IPS-NIHi11 (cell line): ENCODE data around the gene SLC30A3.
"Not testable (repeated sequence)": the region's sequence is repeated elsewhere in the genome, so short reads cannot be mapped to it uniquely, and the experiment has no call there.

Experiments used
- DNase-seq: peaks from one replicate; pipeline ENCODE4 v3.0.0; 2012; ENCODE audit warnings: mixed read lengths, low spot score

Gene SLC30A3

GRCh38 chr2:27262379-27263286 is at the start of gene SLC30A3:
TSS of gene SLC30A3 (minus strand) at chr2:27263047. CDS start at chr2:27262906, 141 bp downstream.
- peak; percentile 85 for DNase-seq

- no peak for DNase-seq
Observed at GRCh38 chr2:27312152-27312551, 49.3 kb upstream of the SLC30A3 start.

GRCh38 chr2:27309651-27310050 is 46.8 kb upstream of the SLC30A3 start:
- no peak for DNase-seq

DNA sequence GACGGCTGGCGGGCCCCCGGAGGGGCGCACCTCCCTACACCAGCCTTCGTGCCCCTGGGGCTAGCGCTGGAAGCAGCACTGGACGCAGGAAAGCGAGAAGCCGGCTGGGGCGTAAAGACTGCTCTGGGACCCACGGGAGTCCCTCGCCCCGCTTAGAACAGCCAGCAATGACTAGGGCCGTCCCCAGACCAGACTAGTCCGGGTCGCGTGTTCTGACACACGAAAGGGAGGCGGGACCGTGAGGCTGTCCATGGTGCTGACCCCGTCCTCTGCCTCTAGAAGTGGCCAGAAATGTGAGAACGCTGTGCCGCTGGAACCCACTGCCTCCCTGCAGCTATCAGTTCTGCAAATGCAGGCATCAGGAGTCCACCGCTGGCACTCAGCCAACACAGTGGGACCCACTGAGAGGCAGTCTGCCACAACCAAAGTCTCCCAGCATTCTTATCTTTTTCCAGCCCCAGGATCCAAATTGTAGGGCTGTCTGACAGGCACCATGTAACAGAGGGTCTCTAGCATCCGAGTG is 45.6 kb upstream of the SLC30A3 start, which contains the start of gene UCN:
UCN (minus strand) TSS at position 87 of the 523 bp plus-strand sequence. CDS start 550 bp downstream, outside the sequence.
- peak; percentile 83 for DNase-seq

- DNase-seq: peak; percentile 55
Observed at GRCh38 chr2:27307545-27308358, 44.9 kb upstream of the SLC30A3 start.

DNA sequence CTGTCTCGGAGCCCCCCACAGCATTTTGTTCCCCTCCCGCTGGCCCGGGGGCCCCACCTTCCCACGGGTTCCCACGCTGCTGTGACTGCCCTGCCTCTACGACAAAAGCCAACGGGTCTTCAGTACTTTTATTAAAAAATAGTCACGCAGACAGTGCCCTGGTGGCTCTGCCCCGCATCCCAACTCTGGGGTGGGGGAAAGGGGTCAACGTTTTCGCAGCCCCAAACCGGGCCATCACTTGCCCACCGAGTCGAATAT is 44.4 kb upstream of the SLC30A3 start:
- DNase-seq: no peak

- peak; percentile 29 for DNase-seq
Observed at GRCh38 chr2:27306573-27307286, 43.9 kb upstream of the SLC30A3 start.

DNA sequence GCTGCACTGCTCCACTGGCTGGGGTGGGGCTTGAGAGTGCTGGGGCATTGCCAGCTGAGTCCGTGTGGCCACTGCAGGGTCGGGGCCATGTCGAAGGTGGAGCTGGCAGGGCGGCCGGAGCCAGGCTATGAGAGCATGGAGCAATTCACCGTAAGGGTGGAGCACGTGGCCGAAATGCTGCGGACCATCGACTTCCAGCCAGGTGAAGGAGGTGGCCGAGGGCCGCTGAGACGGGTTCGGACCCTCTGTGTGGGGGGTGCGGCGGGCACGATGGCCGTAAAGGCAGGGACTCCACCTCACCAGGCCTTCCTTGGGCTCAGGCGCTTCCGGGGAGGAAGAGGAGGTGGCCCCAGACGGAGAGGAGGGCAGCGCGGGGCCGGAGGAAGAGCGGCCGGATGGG is 43.3 kb upstream of the SLC30A3 start:
- DNase-seq: no peak

DNA sequence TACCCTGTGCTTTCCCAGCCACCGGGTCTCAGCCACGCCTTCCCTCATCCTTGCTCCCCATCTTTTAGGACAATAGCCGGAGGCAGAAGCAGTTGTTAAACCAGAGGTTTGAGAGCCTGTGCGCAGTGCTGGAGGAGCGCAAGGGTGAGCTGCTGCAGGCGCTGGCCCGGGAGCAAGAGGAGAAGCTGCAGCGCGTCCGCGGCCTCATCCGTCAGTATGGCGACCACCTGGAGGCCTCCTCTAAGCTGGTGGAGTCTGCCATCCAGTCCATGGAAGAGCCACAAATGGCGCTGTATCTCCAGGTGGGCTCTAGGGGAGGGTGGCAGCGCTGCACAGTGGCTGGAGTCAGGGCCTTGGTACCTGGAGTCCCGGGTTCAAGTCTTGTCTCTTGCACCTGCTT is 42.7 kb upstream of the SLC30A3 start:
- DNase-seq: no peak

- no peak for DNase-seq
Observed at GRCh38 chr2:27304488-27305240, 41.8 kb upstream of the SLC30A3 start.

DNA sequence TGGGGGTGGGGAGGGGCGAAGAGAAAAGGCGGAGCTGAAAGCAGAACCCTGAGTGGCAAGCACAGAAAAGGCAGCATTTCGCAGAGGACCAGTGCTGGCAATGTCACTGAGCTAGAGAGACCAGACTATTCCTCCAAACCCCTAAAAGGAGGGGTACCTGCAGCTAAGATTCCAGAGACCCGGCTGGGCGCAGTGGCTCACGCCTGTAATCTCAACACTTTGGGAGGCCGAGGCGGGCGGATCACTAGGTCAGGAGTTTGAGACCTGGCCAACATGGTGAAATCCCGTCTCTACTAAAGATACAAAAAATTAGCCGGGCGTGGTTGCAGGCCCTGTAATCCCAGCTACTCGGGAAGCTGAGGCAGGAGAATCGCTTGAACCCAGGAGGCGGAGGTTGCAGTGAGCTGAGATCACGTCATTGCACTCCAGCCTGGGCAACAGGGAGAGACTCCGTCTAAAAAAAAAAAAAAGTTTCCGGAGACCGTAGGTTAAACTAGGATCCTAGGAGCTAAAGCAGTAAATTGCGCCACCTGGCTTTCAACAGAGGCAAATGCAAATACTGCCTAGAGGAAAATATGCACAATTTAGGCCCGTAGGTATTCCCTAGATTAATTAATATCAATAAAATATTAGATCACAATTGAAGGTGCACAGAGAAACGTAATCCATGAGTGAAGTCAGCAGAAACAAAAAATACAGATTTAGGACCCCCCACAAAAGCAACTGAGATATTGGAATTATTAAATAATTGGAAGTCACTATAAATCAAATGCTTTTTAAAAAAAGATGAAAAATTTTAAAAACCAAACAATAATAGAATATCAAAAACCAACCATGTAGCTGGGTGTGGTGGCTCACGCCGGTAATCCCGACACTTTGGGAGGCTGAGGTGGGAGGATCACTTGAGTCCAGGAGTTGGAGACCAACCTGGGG is 40.5 kb upstream of the SLC30A3 start:
- peak; percentile 67 for DNase-seq

- DNase-seq: not testable (repeated sequence)
Observed at GRCh38 chr2:27300606-27301005, 37.8 kb upstream of the SLC30A3 start.

DNA sequence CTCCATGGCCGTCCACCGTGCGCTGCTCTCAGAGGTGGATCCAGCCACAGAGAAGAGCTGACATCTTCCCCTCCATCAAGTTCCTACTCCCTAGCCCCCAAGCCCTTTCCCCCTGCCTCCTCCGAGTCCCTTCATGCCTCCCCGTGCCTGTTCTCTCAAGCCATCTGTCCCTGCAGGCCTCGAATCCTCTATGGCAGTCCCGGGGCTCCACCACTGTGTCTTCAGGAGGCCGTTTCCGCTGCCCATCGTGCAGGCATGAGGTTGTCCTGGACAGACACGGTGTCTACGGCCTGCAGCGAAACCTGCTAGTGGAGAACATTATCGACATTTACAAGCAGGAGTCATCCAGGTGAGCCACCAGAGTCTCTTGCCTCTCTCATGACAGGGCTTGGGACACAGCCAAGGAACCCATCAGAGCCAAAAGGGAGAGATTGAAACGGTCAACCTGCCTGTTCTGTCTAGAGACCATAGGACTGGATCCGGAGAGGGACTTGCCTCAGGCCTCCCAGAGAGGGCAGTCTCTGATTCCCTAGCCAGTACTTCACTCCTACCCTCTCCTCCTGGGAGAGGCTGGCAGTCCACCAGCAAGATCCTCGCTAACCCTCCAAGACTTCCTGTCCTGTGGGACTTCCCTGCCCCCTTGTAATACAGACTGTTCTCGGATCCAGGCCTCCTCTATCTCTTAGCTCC is 35.7 kb upstream of the SLC30A3 start:
- no peak for DNase-seq

GRCh38 chr2:27297195-27297594 is 34.3 kb upstream of the SLC30A3 start:
- DNase-seq: no peak

- no peak for DNase-seq
Observed at GRCh38 chr2:27296481-27296880, 33.6 kb upstream of the SLC30A3 start.

GRCh38 chr2:27294928-27295327 is 32.1 kb upstream of the SLC30A3 start:
- no peak for DNase-seq

GRCh38 chr2:27291865-27292264 is 29.0 kb upstream of the SLC30A3 start:
- peak; percentile 62 for DNase-seq

- DNase-seq: no peak
Observed at GRCh38 chr2:27290549-27290948, 27.7 kb upstream of the SLC30A3 start.

GRCh38 chr2:27288610-27289009 is 25.8 kb upstream of the SLC30A3 start:
- DNase-seq: no peak

DNA sequence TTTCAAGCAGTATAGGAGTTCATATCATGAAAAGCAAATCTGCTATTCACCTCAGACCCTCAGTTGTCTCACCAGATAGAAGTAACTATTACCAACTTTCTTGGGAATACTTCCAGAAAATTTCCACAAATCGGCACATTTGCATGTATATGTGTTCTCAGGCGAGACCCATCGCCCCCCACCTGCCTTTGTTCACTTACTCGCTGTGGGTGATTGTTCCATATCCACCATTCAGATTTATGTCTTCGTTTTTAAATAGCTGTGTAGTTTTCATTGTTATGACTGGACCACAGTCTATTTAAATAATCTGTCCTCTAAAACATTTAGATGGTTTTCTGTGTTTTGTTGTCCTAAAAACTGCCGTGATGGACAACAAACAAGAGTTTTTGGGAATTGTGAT is 22.6 kb upstream of the SLC30A3 start:
- DNase-seq: no peak
